H1 (cell line): ENCODE measurements around the gene RIN3. TPM values are rescaled to one million over a fixed set of nuclear protein-coding genes. Genes with fewer than 3 reads are reported as not detected.

ENCODE experiments used
- CTCF ChIA-PET: fragments of 300-600 bp; sonication (Branson Sonifier 250); formaldehyde crosslinking; loops from one replicate; lab custom pipeline; 2021; ENCODE audit not compliant: partially characterized antibody; lab: Charles Lee
- POLR2A ChIA-PET: fragments of 300-600 bp; sonication (Branson Sonifier 250); formaldehyde crosslinking; loops from one replicate; lab custom pipeline; 2021; ENCODE audit warnings: inconsistent platforms; ENCODE audit not compliant: partially characterized antibody; lab: Charles Lee
- DNase-seq, 2 experiments: peaks; one replicate each; pipeline versions ENCODE4 v3.0.0 to v3.0.0-alpha.2; 2010 to 2022; ENCODE audit warnings: low spot score in 2 of 2, low read depth in 1 of 2, mixed read lengths in 1 of 2
- FAIRE-seq: peaks from 2 replicates; lab custom pipeline; 2011; peaks lifted over from hg19 to GRCh38; lab: Jason Lieb, UNC
- H2AFZ ChIP-seq: 2 replicates; pipeline ENCODE4 v1.8.1; 2012; ENCODE audit warnings: low read length, inconsistent platforms
- H2AK5ac ChIP-seq: 2 replicates; pipeline ENCODE4 v1.6.1; 2013; ENCODE audit warnings: low read depth, low read length
- H2BK120ac ChIP-seq: replicated peaks from 2 replicates; pipeline ENCODE3; 2013; ENCODE audit warnings: low read depth, low read length, inconsistent platforms
- H2BK12ac ChIP-seq: 2 replicates; pipeline ENCODE4 v1.6.1; 2013; ENCODE audit warnings: low read depth, low read length
- H2BK15ac ChIP-seq: 2 replicates; pipeline ENCODE4 v1.6.1; 2013; ENCODE audit warnings: low read length
- H2BK20ac ChIP-seq: 2 replicates; pipeline ENCODE4 v1.6.1; 2013; ENCODE audit warnings: low read length
- H2BK5ac ChIP-seq: 2 replicates; pipeline ENCODE4 v1.6.1; 2013; ENCODE audit warnings: low read depth, low read length
- H3K14ac ChIP-seq: 2 replicates; pipeline ENCODE4 v1.6.1; 2013; ENCODE audit warnings: inconsistent platforms; ENCODE audit not compliant: insufficient read length
- H3K18ac ChIP-seq: 2 replicates; pipeline ENCODE4 v1.6.1; 2013; ENCODE audit warnings: low read length; ENCODE audit errors: extremely low read depth
- H3K23ac ChIP-seq: 2 replicates; pipeline ENCODE4 v1.6.1; 2013; ENCODE audit warnings: inconsistent platforms; ENCODE audit not compliant: insufficient read length
- H3K23me2 ChIP-seq: 2 replicates; pipeline ENCODE4 v1.6.1; 2013; ENCODE audit warnings: low read depth, low read length
- H3K27ac ChIP-seq: 2 replicates; pipeline ENCODE4 v1.6.1; 2011; ENCODE audit warnings: low read depth, low read length, inconsistent platforms
- H3K27me3 ChIP-seq, 4 experiments: replicated peaks in 1 of 4; 1 replicate in 1 of 4; 2 replicates in 3 of 4; pipeline versions ENCODE4 v1.6.1 to v1.8.1; 2011 to 2013; ENCODE audit warnings: low read length in 3 of 4, mild to moderate bottlenecking in 3 of 4, inconsistent platforms in 2 of 4, mixed read lengths in 2 of 4, moderate library complexity in 1 of 4; ENCODE audit not compliant: control insufficient read depth in 3 of 4, insufficient read depth in 3 of 4; ENCODE audit errors: extremely low read depth in 1 of 4
- H3K36me3 ChIP-seq, 4 experiments: 2 replicates each; pipeline versions ENCODE4 v1.6.1 to v1.8.1; 2011 to 2013; ENCODE audit warnings: mild to moderate bottlenecking in 4 of 4, low read length in 3 of 4, moderate library complexity in 2 of 4, control low read depth in 1 of 4, inconsistent platforms in 1 of 4; ENCODE audit not compliant: insufficient read depth in 4 of 4, control insufficient read depth in 2 of 4
- H3K4ac ChIP-seq: replicated peaks from 2 replicates; pipeline ENCODE3; 2013; ENCODE audit warnings: low read length, low read depth, mixed read lengths, inconsistent platforms; ENCODE audit not compliant: insufficient read length
- H3K4me1 ChIP-seq, 4 experiments: replicated peaks in 1 of 4; 1 replicate in 1 of 4; 2 replicates in 3 of 4; pipeline versions ENCODE4 v1.6.1 to v1.8.1; 2011 to 2013; ENCODE audit warnings: low read length in 3 of 4, inconsistent platforms in 2 of 4, mixed read lengths in 1 of 4; ENCODE audit not compliant: insufficient read depth in 4 of 4, control insufficient read depth in 3 of 4
- H3K4me2 ChIP-seq, 2 experiments: 2 replicates each; pipeline versions ENCODE4 v1.6.1 to v1.8.1; 2011 to 2013; ENCODE audit warnings: low read depth in 2 of 2, low read length in 2 of 2, control low read depth in 1 of 2, inconsistent platforms in 1 of 2, mild to moderate bottlenecking in 1 of 2; ENCODE audit not compliant: insufficient read depth in 1 of 2
- H3K4me3 ChIP-seq, 4 experiments: fragments of 200-600, 300-600 bp in 1 of 4; sonication (generic), shearing (Covaris generic), sonication (Bioruptor Twin) in 1 of 4; 2 replicates each; pipeline versions ENCODE4 v1.5.1 to v1.8.1; 2011 to 2016; ENCODE audit warnings: low read length in 4 of 4, low read depth in 3 of 4, control low read depth in 2 of 4, inconsistent platforms in 2 of 4, mild to moderate bottlenecking in 2 of 4, mixed read lengths in 1 of 4, moderate library complexity in 1 of 4; ENCODE audit not compliant: insufficient read depth in 2 of 4; ENCODE audit errors: extremely low read depth in 1 of 4
- H3K56ac ChIP-seq: replicated peaks from 2 replicates; pipeline ENCODE3; 2013; ENCODE audit warnings: low read depth, mild to moderate bottlenecking, mixed read lengths, low read length, inconsistent platforms; ENCODE audit not compliant: insufficient read length
- H3K79me1 ChIP-seq: 2 replicates; pipeline ENCODE4 v1.6.1; 2013; ENCODE audit warnings: low read depth, low read length, control low read depth
- H3K79me2 ChIP-seq, 2 experiments: 2 replicates each; pipeline versions ENCODE4 v1.6.1 to v1.8.1; 2012 to 2013; ENCODE audit warnings: low read length in 2 of 2, mild to moderate bottlenecking in 2 of 2, inconsistent platforms in 1 of 2; ENCODE audit not compliant: insufficient read depth in 2 of 2, control insufficient read depth in 1 of 2
- H3K9ac ChIP-seq, 4 experiments: replicated peaks in 1 of 4; 1 replicate in 1 of 4; 2 replicates in 3 of 4; pipeline versions ENCODE4 v1.6.1 to v1.8.1; 2011 to 2013; ENCODE audit warnings: low read depth in 3 of 4, low read length in 3 of 4, control low read depth in 2 of 4, mild to moderate bottlenecking in 2 of 4, moderate library complexity in 2 of 4, inconsistent platforms in 1 of 4; ENCODE audit errors: extremely low read depth in 1 of 4
- H3K9me3 ChIP-seq, 2 experiments: 2 replicates each; pipeline versions ENCODE4 v1.6.1 to v1.8.1; 2012 to 2013; ENCODE audit warnings: mild to moderate bottlenecking in 2 of 2, moderate library complexity in 2 of 2, control low read depth in 1 of 2, inconsistent platforms in 1 of 2, low read depth in 1 of 2, low read length in 1 of 2, mixed read lengths in 1 of 2; ENCODE audit not compliant: insufficient read depth in 2 of 2
- H4K20me1 ChIP-seq, 2 experiments: replicated peaks in 1 of 2; 2 replicates each; pipeline versions ENCODE3 to v1.8.1; 2011 to 2013; ENCODE audit warnings: inconsistent platforms in 2 of 2, low read length in 2 of 2, mild to moderate bottlenecking in 1 of 2; ENCODE audit not compliant: insufficient read depth in 2 of 2, control insufficient read depth in 1 of 2
- H4K5ac ChIP-seq: 2 replicates; pipeline ENCODE4 v1.6.1; 2013; ENCODE audit warnings: low read length, low read depth, mixed read lengths, inconsistent platforms; ENCODE audit not compliant: insufficient read length
- H4K8ac ChIP-seq: 2 replicates; pipeline ENCODE4 v1.8.0; 2013; ENCODE audit warnings: mild to moderate bottlenecking, moderate library complexity, low read length, inconsistent platforms; ENCODE audit not compliant: insufficient read depth; ENCODE audit errors: extremely low read depth
- H4K91ac ChIP-seq: replicated peaks from 2 replicates; pipeline ENCODE3; 2013; ENCODE audit warnings: low read length, mixed read lengths, inconsistent platforms; ENCODE audit not compliant: insufficient read length
- BACH1 ChIP-seq: IDR thresholded peaks from 2 replicates; pipeline ENCODE4 v1.6.1; 2012; ENCODE audit warnings: low read length, improper control_type of control experiment
- CBX5 ChIP-seq: fragments of 300-800, 300-1000 bp; sonication (generic); IDR thresholded peaks from 2 replicates; pipeline ENCODE4 v1.7.1; 2016; ENCODE audit warnings: antibody characterized with exemption, low read length, low read depth
- CEBPB ChIP-seq: IDR thresholded peaks from 2 replicates; pipeline ENCODE4 v1.6.1; 2012; ENCODE audit warnings: low read depth, low read length
- CTBP2 ChIP-seq: IDR thresholded peaks from 2 replicates; pipeline ENCODE4 v1.7.0; 2011; ENCODE audit warnings: borderline replicate concordance, mild to moderate bottlenecking, moderate library complexity, mixed read lengths, low read length; ENCODE audit not compliant: insufficient read depth, insufficient read length
- E2F6 ChIP-seq: IDR thresholded peaks from 2 replicates; pipeline ENCODE4 v1.6.1; 2012; ENCODE audit warnings: inconsistent platforms
- EGR1 ChIP-seq: IDR thresholded peaks from 2 replicates; pipeline ENCODE4 v1.6.1; 2011; ENCODE audit warnings: low read depth, low read length, borderline replicate concordance
- KDM1A ChIP-seq: fragments of 200-600, 300-600 bp; sonication (generic); IDR thresholded peaks from 2 replicates; pipeline ENCODE4 v1.7.1; 2016; ENCODE audit warnings: mild to moderate bottlenecking, low read length, borderline replicate concordance
- POU5F1 ChIP-seq: IDR thresholded peaks from 2 replicates; pipeline ENCODE4 v1.6.1; 2011; ENCODE audit warnings: low read depth, mild to moderate bottlenecking, low read length, moderate library complexity
- RAD21 ChIP-seq, 2 experiments: IDR thresholded peaks in 1 of 2; conservative IDR thresholded peaks in 1 of 2; 2 replicates each; pipeline ENCODE4 v1.6.1; 2011; ENCODE audit warnings: low read depth in 2 of 2, low read length in 2 of 2, improper control_type of control experiment in 1 of 2, inconsistent platforms in 1 of 2, mild to moderate bottlenecking in 1 of 2, moderate library complexity in 1 of 2
- RFX5 ChIP-seq: IDR thresholded peaks from 2 replicates; pipeline ENCODE4 v1.6.1; 2011; ENCODE audit warnings: low read depth, low read length, improper control_type of control experiment, borderline replicate concordance
- SAP30 ChIP-seq: fragments of 300-600 bp; sonication (generic); IDR thresholded peaks from 2 replicates; pipeline ENCODE4 v1.7.1; 2012; ENCODE audit warnings: low read length, moderate library complexity, mild to moderate bottlenecking, inconsistent platforms; ENCODE audit not compliant: insufficient read depth, insufficient replicate concordance
- SIRT6 ChIP-seq: IDR thresholded peaks from one replicate; pipeline ENCODE4 v1.7.1; 2012; ENCODE audit warnings: low read length, inconsistent platforms
- SRF ChIP-seq: IDR thresholded peaks from 2 replicates; pipeline ENCODE4 v1.6.1; 2011; ENCODE audit warnings: mild to moderate bottlenecking, low read depth, low read length, moderate library complexity
- TCF12 ChIP-seq: IDR thresholded peaks from 2 replicates; pipeline ENCODE4 v1.6.1; 2011; ENCODE audit warnings: low read depth, mild to moderate bottlenecking, low read length
- WGBS, 2 experiments: shearing (Covaris generic) in 1 of 2; methylation state at CpG; one replicate each; pipeline versions ENCODE4 v1.1.6 to v1.1.7; 2013 to 2015; ENCODE audit warnings: low lambda C conversion rate in 2 of 2, mixed read lengths in 2 of 2, inconsistent platforms in 1 of 2, low coverage in 1 of 2, missing lambda C conversion rate in 1 of 2; ENCODE audit not compliant: insufficient replicate concordance in 2 of 2, insufficient coverage in 1 of 2, insufficient read length in 1 of 2; ENCODE audit errors: extremely low coverage in 1 of 2, missing lambda C conversion rate in 1 of 2; 5-methylcytosine and 5-hydroxymethylcytosine counted together
- polyA plus RNA-seq, 7 experiments: library from polyadenylated mRNA; depleted of rRNA in 3 of 7; stranded (reverse) in 5 of 7; unstranded in 2 of 7; fragments of >200 nt in 5 of 7; fragments of 200-250 nt in 2 of 7; gene quantifications; 1 replicate in 5 of 7; 2 replicates in 1 of 7; 4 replicates in 1 of 7; pipeline versions ENCODE4 v1.2.1 to v1.2.3, GENCODE V29; 2011 to 2013; ENCODE audit warnings: missing spikeins in 2 of 7, mixed read lengths in 2 of 7
- total RNA-seq: library from RNA; stranded (reverse); fragmentation: NEBNext Ultra II Directional; extraction: Animal tissue kit (Norgen Biotek cat#: 25700); gene quantifications from 2 replicates; pipeline ENCODE4 v1.2.1, GENCODE V29; 2021

Gene RIN3
- total and polyA plus RNA-seq, 2 of the 8 experiments (the other 6 are each of a cell fraction or from before 2014, with no cell fraction given), result 0.59 to 1.5 TPM

GRCh38 chr14:92521058-92521415, 7.5 kb downstream of the RIN3 start:
- no peak overlapping the region for H2AFZ ChIP-seq
- H2BK20ac ChIP-seq, result no peak overlapping the region
- no peak overlapping the region for H2BK120ac ChIP-seq
- H2BK12ac ChIP-seq, result no peak overlapping the region
- no peak overlapping the region for H3K23ac ChIP-seq
- no peak overlapping the region for H2BK15ac ChIP-seq
- H3K79me2 ChIP-seq, result no peaks in the 10 kb centered on the region
- H4K5ac ChIP-seq, result no peak overlapping the region
- H3K56ac ChIP-seq, result no peak overlapping the region
- peaks cover 4% of the 10 kb centered on the region; the same call in 1 of the 2 replicates for H3K23me2 ChIP-seq
- FAIRE-seq (no peak), DNase-seq (no peak)
- peaks cover 0 to 8% (median under 1%) of the 10 kb centered on the region in 4 experiments; a peak in 2 of 7 replicates for H3K27me3 ChIP-seq
- no peak overlapping the region for H3K4ac ChIP-seq
- no peak overlapping the region for H2AK5ac ChIP-seq
- no peaks in the 10 kb centered on the region for H3K36me3 ChIP-seq
- no peaks in the 10 kb centered on the region for H3K79me1 ChIP-seq
- no peak overlapping the region for H4K91ac ChIP-seq
- H3K18ac ChIP-seq, result no peak overlapping the region
- no peak overlapping the region for H3K27ac ChIP-seq
- CTCF ChIA-PET, result no interaction called here
- H3K9ac ChIP-seq, result no peak overlapping the region
- H4K8ac ChIP-seq, result no peak overlapping the region
- 93 to 100% methylated on average over 2 of the region's 2 CpGs for WGBS, 2 experiments
- no peak for TF ChIP-seq TCF12
- no peak for TF ChIP-seq RAD21 (IDR thresholded peaks at IDR 0.05 in 1 of 2, conservative IDR thresholded peaks at IDR 0.05 in 1 of 2; ENCODE audit: low read depth in 2 of 2, low read length in 2 of 2)
- no peak for TF ChIP-seq CTBP2
- no peak for TF ChIP-seq CEBPB
- no peak for TF ChIP-seq E2F6
- no peak for TF ChIP-seq SAP30
- TF ChIP-seq CBX5, result no peak
- no peak for TF ChIP-seq POU5F1
- TF ChIP-seq RFX5, result no peak
- no peak for TF ChIP-seq KDM1A
- TF ChIP-seq BACH1, result no peak
- no peak for TF ChIP-seq SIRT6
- no peak for TF ChIP-seq SRF
- no peak for TF ChIP-seq EGR1
- H2BK5ac ChIP-seq, result no peak overlapping the region
- H3K4me2 ChIP-seq, result no peak overlapping the region
- no peak overlapping the region for H3K4me3 ChIP-seq
- POLR2A ChIA-PET, result no interaction called here
- no peak overlapping the region for H3K14ac ChIP-seq
- H3K9me3 ChIP-seq, result no peaks in the 10 kb centered on the region
- H3K4me1 ChIP-seq, result no peaks in the 10 kb centered on the region
- no peaks in the 10 kb centered on the region for H4K20me1 ChIP-seq
